ENCODE data around the gene ADORA2A.
A peak's percentile ranks its signal among the peaks of the same experiment; 100 is the strongest.

ADORA2A gene

GRCh38 chr22:24420977-24421343, 6.4 kb upstream of the ADORA2A start:
- no peak for TF ChIP-seq CTCF (conservative IDR thresholded peaks at IDR 0.05; ENCODE audit: control insufficient read depth, insufficient read depth, low read depth, low read length)
- DNase-seq (ENCODE audit: low read depth) = no peak

GRCh38 chr22:24421428-24421931, 5.9 kb upstream of the ADORA2A start:
- no peak overlapping the region for H3K4me3 ChIP-seq (ENCODE audit: control insufficient read depth, low read depth, low read length)
- no peak for TF ChIP-seq CTCF (conservative IDR thresholded peaks at IDR 0.05; ENCODE audit: control insufficient read depth, insufficient read depth, low read depth, low read length)
- DNase-seq (ENCODE audit: low read depth) = no peak

More at GRCh38 chr22:24420977-24421343, 6.4 kb upstream of the ADORA2A start:
- H3K4me3 ChIP-seq (ENCODE audit: control insufficient read depth, low read depth, low read length) = no peak overlapping the region

GRCh38 chr22:24422102-24422665, 5.2 kb upstream of the ADORA2A start:
- no peak for TF ChIP-seq CTCF (conservative IDR thresholded peaks at IDR 0.05; ENCODE audit: control insufficient read depth, insufficient read depth, low read depth, low read length)
- no peak overlapping the region for H3K4me3 ChIP-seq (ENCODE audit: control insufficient read depth, low read depth, low read length)
- DNase-seq (ENCODE audit: low read depth) = no peak

GRCh38 chr22:24423519-24424000, 3.8 kb upstream of the ADORA2A start:
- TF ChIP-seq CTCF (conservative IDR thresholded peaks at IDR 0.05; ENCODE audit: control insufficient read depth, insufficient read depth, low read depth, low read length) = peak; percentile 17
- no peak overlapping the region for H3K4me3 ChIP-seq (ENCODE audit: control insufficient read depth, low read depth, low read length)
- no peak for DNase-seq (ENCODE audit: low read depth)

- no peak for TF ChIP-seq CTCF (conservative IDR thresholded peaks at IDR 0.05; ENCODE audit: control insufficient read depth, insufficient read depth, low read depth, low read length)
- no peak for DNase-seq (ENCODE audit: low read depth)
- peak overlapping the region; percentile 3 for H3K4me3 ChIP-seq (ENCODE audit: control insufficient read depth, low read depth, low read length)
Measured at GRCh38 chr22:24424001-24424900, 3.1 kb upstream of the ADORA2A start.

- DNase-seq (ENCODE audit: low read depth) = no peak
- H3K4me3 ChIP-seq (ENCODE audit: control insufficient read depth, low read depth, low read length) = no peak overlapping the region
- TF ChIP-seq CTCF (conservative IDR thresholded peaks at IDR 0.05; ENCODE audit: control insufficient read depth, insufficient read depth, low read depth, low read length) = no peak
Measured at GRCh38 chr22:24424901-24425775, 2.3 kb upstream of the ADORA2A start.
